ENCODE data around the gene NUCB1. TPM values are rescaled to one million over a fixed set of nuclear protein-coding genes. Genes with fewer than 3 reads are reported as not detected.
A peak's percentile ranks its signal among the peaks of the same experiment; 100 is the strongest.
"Not testable (repeated sequence)": the region's sequence is repeated elsewhere in the genome, so short reads cannot be mapped to it uniquely, and the experiment has no call there.

The NUCB1 gene
- polyA plus RNA-seq, 1 donor (not counting 4 experiments of a cell fraction or from before 2014, with no cell fraction given): 44.3 TPM

GRCh38 chr19:48925240-48925843, 25.2 kb downstream of the NUCB1 start:
- dilution Hi-C loops (cut with MboI; ENCODE audit: extremely low pct_ligation_motif_present, low sequenced_read_pairs): no loop called here
- peak; percentile 88 for DNase-seq (ENCODE audit: low read depth, low spot score)
- Histone ChIP-seq H3K36me3 (ENCODE audit: control insufficient read depth in 2 of 2, extremely low read depth in 1 of 2, insufficient read depth in 2 of 2, low read length in 2 of 2) (peaks cover 2 to 8% of the 10 kb centered on the region in 2 experiments), H3K4me2 (ENCODE audit: control insufficient read depth, extremely low read depth, insufficient read depth, low read depth, low read length) (no peak overlapping the region), H2AFZ (ENCODE audit: control insufficient read depth, low read length) (no peak overlapping the region), H3K79me2 (ENCODE audit: control insufficient read depth, insufficient read depth, low read length) (no peaks in the 10 kb centered on the region), H3K4me3 (ENCODE audit: control insufficient read depth in 2 of 3, extremely low read depth in 1 of 3, insufficient read depth in 2 of 3, low read depth in 1 of 3, low read length in 3 of 3) (no peak overlapping the region), H3K27ac (ENCODE audit: control insufficient read depth, insufficient read depth, low read length) (peak overlapping the region; percentile 90), H3K27me3 (ENCODE audit: control insufficient read depth, extremely low read depth, insufficient read depth, low read length) (no peaks in the 10 kb centered on the region), H3K9me3 (ENCODE audit: control insufficient read depth, low read depth, low read length) (no peaks in the 10 kb centered on the region), H3K4me1 (ENCODE audit: control insufficient read depth, extremely low read depth, insufficient read depth, low read length) (peaks cover 15% of the 10 kb centered on the region), H4K20me1 (ENCODE audit: control insufficient read depth, extremely low read depth, insufficient read depth, low read length) (no peaks in the 10 kb centered on the region), H3K9me1 (ENCODE audit: control insufficient read depth, extremely low read depth, insufficient read depth, low read length) (no peaks in the 10 kb centered on the region), H3K9ac (ENCODE audit: control insufficient read depth, extremely low read depth, insufficient read depth, low read length) (peak overlapping the region; percentile 49)
- TF ChIP-seq CTCF (optimal IDR thresholded peaks at IDR 0.05 in 1 of 3, IDR thresholded peaks at IDR 0.05 in 1 of 3, conservative IDR thresholded peaks at IDR 0.05 in 1 of 3; ENCODE audit: extremely low read depth in 1 of 3, insufficient read depth in 2 of 3, low read length in 3 of 3) (no peak), EZH2 (IDR thresholded peaks at IDR 0.05; ENCODE audit: low read length) (no peak)
- FAIRE-seq: no peak

- H3K36me3 ChIP-seq (ENCODE audit: control insufficient read depth in 2 of 2, extremely low read depth in 1 of 2, insufficient read depth in 2 of 2, low read length in 2 of 2); H3K27me3 ChIP-seq (ENCODE audit: control insufficient read depth, extremely low read depth, insufficient read depth, low read length); H3K79me2 ChIP-seq (ENCODE audit: control insufficient read depth, insufficient read depth, low read length); H4K20me1 ChIP-seq (ENCODE audit: control insufficient read depth, extremely low read depth, insufficient read depth, low read length); H3K9me3 ChIP-seq (ENCODE audit: control insufficient read depth, low read depth, low read length); DNase-seq (ENCODE audit: low read depth, low spot score); H3K4me3 ChIP-seq (ENCODE audit: control insufficient read depth in 2 of 3, extremely low read depth in 1 of 3, insufficient read depth in 2 of 3, low read depth in 1 of 3, low read length in 3 of 3); dilution Hi-C loops (cut with MboI; ENCODE audit: extremely low pct_ligation_motif_present, low sequenced_read_pairs); H3K9me1 ChIP-seq (ENCODE audit: control insufficient read depth, extremely low read depth, insufficient read depth, low read length); H2AFZ ChIP-seq (ENCODE audit: control insufficient read depth, low read length); FAIRE-seq; H3K4me2 ChIP-seq (ENCODE audit: control insufficient read depth, extremely low read depth, insufficient read depth, low read depth, low read length): not testable (repeated sequence)
- Histone ChIP-seq H3K9ac (ENCODE audit: control insufficient read depth, extremely low read depth, insufficient read depth, low read length) (peak overlapping the region; percentile 70), H3K27ac (ENCODE audit: control insufficient read depth, insufficient read depth, low read length) (peak overlapping the region; percentile 90), H3K4me1 (ENCODE audit: control insufficient read depth, extremely low read depth, insufficient read depth, low read length) (peaks cover 15% of the 10 kb centered on the region)
These were observed 25.8 kb downstream of the NUCB1 start for GRCh38 chr19:48925890-48926289.

- dilution Hi-C loops (cut with MboI; ENCODE audit: extremely low pct_ligation_motif_present, low sequenced_read_pairs): no loop called here
- no peaks in the 10 kb centered on the region for H3K27me3 ChIP-seq (ENCODE audit: control insufficient read depth, extremely low read depth, insufficient read depth, low read length)
- H4K20me1 ChIP-seq (ENCODE audit: control insufficient read depth, extremely low read depth, insufficient read depth, low read length): no peaks in the 10 kb centered on the region
- no peak for TF ChIP-seq CTCF (optimal IDR thresholded peaks at IDR 0.05 in 1 of 3, IDR thresholded peaks at IDR 0.05 in 1 of 3, conservative IDR thresholded peaks at IDR 0.05 in 1 of 3; ENCODE audit: extremely low read depth in 1 of 3, insufficient read depth in 2 of 3, low read length in 3 of 3)
- TF ChIP-seq EZH2 (IDR thresholded peaks at IDR 0.05; ENCODE audit: low read length): no peak
- no peaks in the 10 kb centered on the region for H3K9me1 ChIP-seq (ENCODE audit: control insufficient read depth, extremely low read depth, insufficient read depth, low read length)
- no peak overlapping the region for H3K4me3 ChIP-seq (ENCODE audit: control insufficient read depth in 2 of 3, extremely low read depth in 1 of 3, insufficient read depth in 2 of 3, low read depth in 1 of 3, low read length in 3 of 3)
- peak overlapping the region; percentile 90 for H3K27ac ChIP-seq (ENCODE audit: control insufficient read depth, insufficient read depth, low read length)
- no peaks in the 10 kb centered on the region for H3K79me2 ChIP-seq (ENCODE audit: control insufficient read depth, insufficient read depth, low read length)
- DNase-seq (ENCODE audit: low read depth, low spot score) (peak; percentile 85), FAIRE-seq (peak; percentile 96)
- H3K4me2 ChIP-seq (ENCODE audit: control insufficient read depth, extremely low read depth, insufficient read depth, low read depth, low read length): no peak overlapping the region
- no peak overlapping the region for H2AFZ ChIP-seq (ENCODE audit: control insufficient read depth, low read length)
- peaks cover 2 to 6% of the 10 kb centered on the region in 2 experiments for H3K36me3 ChIP-seq (ENCODE audit: control insufficient read depth in 2 of 2, extremely low read depth in 1 of 2, insufficient read depth in 2 of 2, low read length in 2 of 2)
- peaks cover 15% of the 10 kb centered on the region for H3K4me1 ChIP-seq (ENCODE audit: control insufficient read depth, extremely low read depth, insufficient read depth, low read length)
- peak overlapping the region; percentile 70 for H3K9ac ChIP-seq (ENCODE audit: control insufficient read depth, extremely low read depth, insufficient read depth, low read length)
- no peaks in the 10 kb centered on the region for H3K9me3 ChIP-seq (ENCODE audit: control insufficient read depth, low read depth, low read length)
These were observed 26.8 kb downstream of the NUCB1 start for GRCh38 chr19:48926909-48927308.

GRCh38 chr19:48927692-48928091, 27.6 kb downstream of the NUCB1 start:
- H2AFZ ChIP-seq (ENCODE audit: control insufficient read depth, low read length); H3K36me3 ChIP-seq (ENCODE audit: control insufficient read depth in 2 of 2, extremely low read depth in 1 of 2, insufficient read depth in 2 of 2, low read length in 2 of 2); H4K20me1 ChIP-seq (ENCODE audit: control insufficient read depth, extremely low read depth, insufficient read depth, low read length); FAIRE-seq; dilution Hi-C loops (cut with MboI; ENCODE audit: extremely low pct_ligation_motif_present, low sequenced_read_pairs); H3K27me3 ChIP-seq (ENCODE audit: control insufficient read depth, extremely low read depth, insufficient read depth, low read length); H3K4me2 ChIP-seq (ENCODE audit: control insufficient read depth, extremely low read depth, insufficient read depth, low read depth, low read length); H3K4me3 ChIP-seq (ENCODE audit: control insufficient read depth in 2 of 3, extremely low read depth in 1 of 3, insufficient read depth in 2 of 3, low read depth in 1 of 3, low read length in 3 of 3); H3K9ac ChIP-seq (ENCODE audit: control insufficient read depth, extremely low read depth, insufficient read depth, low read length); DNase-seq (ENCODE audit: low read depth, low spot score); H3K9me1 ChIP-seq (ENCODE audit: control insufficient read depth, extremely low read depth, insufficient read depth, low read length); H3K79me2 ChIP-seq (ENCODE audit: control insufficient read depth, insufficient read depth, low read length); H3K9me3 ChIP-seq (ENCODE audit: control insufficient read depth, low read depth, low read length): not testable (repeated sequence)
- Histone ChIP-seq H3K4me1 (ENCODE audit: control insufficient read depth, extremely low read depth, insufficient read depth, low read length) (peaks cover 15% of the 10 kb centered on the region), H3K27ac (ENCODE audit: control insufficient read depth, insufficient read depth, low read length) (peak overlapping the region; percentile 90)

Data from keratinocyte (primary cell).